ENCODE data around the gene CAST.

CAST gene

GRCh38 chr5:96788112-96788749 lies 126.1 kb downstream of the CAST start (continued):
- TF ChIP-seq ZNF561 (tag by site-specific recombination; IDR thresholded peaks at IDR 0.05; ENCODE audit: borderline replicate concordance): no peak
- peak; percentile 59; the same call in 1 of the 2 replicates for TF ChIP-seq PRDM6 (tag by site-specific recombination; IDR thresholded peaks at IDR 0.05)

GRCh38 chr5:96789794-96790330 lies 127.7 kb downstream of the CAST start:
- H3K36me3 ChIP-seq (ENCODE audit: control insufficient read depth in 2 of 2, insufficient read depth in 1 of 2, low read length in 2 of 2): peaks cover 6 to 7% of the 10 kb centered on the region in 2 experiments
- no peak overlapping the region for H3K27ac ChIP-seq (ENCODE audit: extremely low read depth, low read depth, low read length)
- ChIA-PET CTCF (interaction anchor here (0.7 to 1.4 kb wide), 4 partner anchors 9 to 176 kb away, joined by 3 to 6 read pairs (median 4); no protein-coding TSS in a partner anchor), POLR2A (interaction anchor here (1.1 to 1.8 kb wide), 3 partner anchors 14 to 18 kb away, joined by 3 to 5 read pairs (median 4); no protein-coding TSS in a partner anchor)
- H3K9me3 ChIP-seq (ENCODE audit: control insufficient read depth, insufficient read depth, low read depth, low read length): no peaks in the 10 kb centered on the region
- H3K4me3 ChIP-seq (ENCODE audit: low read depth, low read length): no peak overlapping the region
- peaks cover 5% of the 10 kb centered on the region for H3K4me1 ChIP-seq (ENCODE audit: control insufficient read depth, insufficient read depth, low read length)
- TF ChIP-seq ZNF521 (tag by site-specific recombination; IDR thresholded peaks at IDR 0.05): no peak
- TF ChIP-seq IKZF3 (tag by site-specific recombination; IDR thresholded peaks at IDR 0.05): no peak
- no peak for TF ChIP-seq HIC1 (tag by site-specific recombination; IDR thresholded peaks at IDR 0.05)
- no peak for TF ChIP-seq ZNF37A (tag by site-specific recombination; IDR thresholded peaks at IDR 0.05)
- no peak for TF ChIP-seq ZNF426 (tag by site-specific recombination; IDR thresholded peaks at IDR 0.05)
- TF ChIP-seq YY2 (tag by site-specific recombination; IDR thresholded peaks at IDR 0.05): no peak
- TF ChIP-seq KLF1 (tag by site-specific recombination; IDR thresholded peaks at IDR 0.05): no peak

GRCh38 chr5:96790961-96791504 lies 128.9 kb downstream of the CAST start:
- Histone ChIP-seq H3K4me1 (ENCODE audit: control insufficient read depth, insufficient read depth, low read length) (peaks cover 3% of the 10 kb centered on the region; the same call in 1 of the 2 replicates), H3K36me3 (ENCODE audit: control insufficient read depth in 2 of 2, insufficient read depth in 1 of 2, low read length in 2 of 2) (peaks cover 6 to 10% of the 10 kb centered on the region in 2 experiments), H3K9me3 (ENCODE audit: control insufficient read depth, insufficient read depth, low read depth, low read length) (no peaks in the 10 kb centered on the region), H3K27ac (ENCODE audit: extremely low read depth, low read depth, low read length) (no peak overlapping the region), H3K4me3 (ENCODE audit: low read depth, low read length) (no peak overlapping the region)
- POLR2A ChIA-PET: interaction anchor here (1.7 kb wide), 1 partner anchor 17 kb away, joined by 4 read pairs; no protein-coding TSS in a partner anchor
- CTCF ChIA-PET: interaction anchor here (0.6 to 1.4 kb wide), 3 partner anchors 39 to 372 kb away, joined by 3 to 6 read pairs (median 3); no protein-coding TSS in a partner anchor
- no peak for TF ChIP-seq ZNF324 (tag by site-specific recombination; IDR thresholded peaks at IDR 0.05)
- no peak for TF ChIP-seq ZBTB49 (tag by site-specific recombination; IDR thresholded peaks at IDR 0.05; ENCODE audit: low read depth)

All from HEK293 (cell line).